Left ventricle myocardium inferior (tissue), 1 donor: ENCODE results near the gene TAF1C. TPM values are rescaled to one million over a fixed set of nuclear protein-coding genes. Genes with fewer than 3 reads are reported as not detected.

ENCODE experiments used
- DNase-seq: peaks from one replicate; pipeline ENCODE4 v3.0.0-alpha.2; 2020
- H3K27ac ChIP-seq: fragments of 200-600 bp; replicated peaks from 2 replicates; pipeline ENCODE4 v1.8.0; 2021
- H3K27me3 ChIP-seq: fragments of 200-600 bp; 2 replicates; pipeline ENCODE4 v1.8.0; 2021; ENCODE audit warnings: low read depth
- H3K36me3 ChIP-seq: fragments of 200-600 bp; 2 replicates; pipeline ENCODE4 v1.8.0; 2021
- H3K4me1 ChIP-seq: fragments of 200-600 bp; 2 replicates; pipeline ENCODE4 v1.8.0; 2021
- H3K4me3 ChIP-seq: fragments of 200-600 bp; 2 replicates; pipeline ENCODE4 v1.8.0; 2021; ENCODE audit warnings: mild to moderate bottlenecking, moderate library complexity
- H3K9me3 ChIP-seq: fragments of 200-600 bp; replicated peaks from 2 replicates; pipeline ENCODE4 v1.8.0; 2021
- CTCF ChIP-seq: fragments of 200-600 bp; IDR thresholded peaks from 2 replicates; pipeline ENCODE4 v1.8.0; 2021; ENCODE audit warnings: antibody characterized with exemption, mild to moderate bottlenecking, borderline replicate concordance
- intact Hi-C: fragments of 100-400 bp; cut with micrococcal nuclease; formaldehyde crosslinking; loops from one replicate; pipeline ENCODE4 v1.11.0; 2022
- total RNA-seq: library from RNA; stranded (reverse); fragmentation: NEBNext Ultra II Directional; extraction: Animal tissue kit (Norgen Biotek cat#: 25700); gene quantifications from one replicate; pipeline ENCODE4 v1.2.1, GENCODE V29; 2021
- donor health status: DM: no; HTN: yes; CAD: no; lungs with severe emphysema.

TAF1C gene
- total RNA-seq, 1 donor from 2014 or later, result 29.0 TPM

GRCh38 chr16:84191466-84191865 lies 4.6 kb upstream of the TAF1C start:
- Histone ChIP-seq H3K4me1 (peaks cover 8% of the 10 kb centered on the region), H3K36me3 (no peaks in the 10 kb centered on the region), H3K27ac (no peak overlapping the region), H3K4me3 (no peak overlapping the region), H3K9me3 (no peaks in the 10 kb centered on the region), H3K27me3 (peaks cover 12% of the 10 kb centered on the region)
- TF ChIP-seq CTCF, result no peak
- intact Hi-C loops, result no loop called here
- DNase-seq, result no peak

- TF ChIP-seq CTCF, result no peak
- intact Hi-C loops, result no loop called here
- peaks cover 15% of the 10 kb centered on the region for H3K4me1 ChIP-seq
- H3K9me3 ChIP-seq, result no peaks in the 10 kb centered on the region
- H3K4me3 ChIP-seq, result no peak within 1 kb of the TSS
- H3K36me3 ChIP-seq, result no peaks in the 10 kb centered on the region
- no peak within 1 kb of the TSS for H3K27ac ChIP-seq
- H3K27me3 ChIP-seq, result peaks cover 11% of the 10 kb centered on the region
- DNase-seq, result no peak
These were observed 4.0 kb upstream of the TAF1C start, which contains the start of gene ADAD2 for GRCh38 chr16:84190731-84191388. Gene ADAD2 (plus strand): TSS chr16:84191157. CDS start chr16:84191231, 74 bp downstream.

GRCh38 chr16:84184775-84185174 lies 2.1 kb downstream of the TAF1C start:
- Histone ChIP-seq H3K27me3 (no peaks in the 10 kb centered on the region), H3K4me1 (peaks cover 73% of the 10 kb centered on the region), H3K4me3 (peak overlapping the region; percentile 93), H3K27ac (peak overlapping the region; percentile 92), H3K9me3 (no peaks in the 10 kb centered on the region), H3K36me3 (peaks cover 40% of the 10 kb centered on the region)
- peak; percentile 49 for DNase-seq
- TF ChIP-seq CTCF, result no peak
- intact Hi-C loops, result loop anchor here (10.0 kb wide), 2 partner anchors 100 to 230 kb away; partner anchors contain the start of gene OSGIN1

GRCh38 chr16:84183911-84184591 lies 2.8 kb downstream of the TAF1C start:
- no peaks in the 10 kb centered on the region for H3K9me3 ChIP-seq
- peak overlapping the region; percentile 92 for H3K27ac ChIP-seq
- H3K27me3 ChIP-seq, result no peaks in the 10 kb centered on the region
- peaks cover 80% of the 10 kb centered on the region for H3K4me1 ChIP-seq
- DNase-seq, result no peak
- peak; percentile 57 for TF ChIP-seq CTCF
- peaks cover 47% of the 10 kb centered on the region for H3K36me3 ChIP-seq
- H3K4me3 ChIP-seq, result peak overlapping the region; percentile 32
- intact Hi-C loops, result loop anchor here (10.0 kb wide), 2 partner anchors 99 to 229 kb away; partner anchors contain the start of gene OSGIN1

- peak overlapping the region; percentile 92 for H3K27ac ChIP-seq
- DNase-seq, result no peak
- H3K4me1 ChIP-seq, result peaks cover 85% of the 10 kb centered on the region
- no peaks in the 10 kb centered on the region for H3K27me3 ChIP-seq
- no peak for TF ChIP-seq CTCF
- H3K36me3 ChIP-seq, result peaks cover 52% of the 10 kb centered on the region
- intact Hi-C loops, result loop anchor here (10.0 kb wide), 2 partner anchors 99 to 229 kb away; partner anchors contain the start of gene OSGIN1
- H3K4me3 ChIP-seq, result no peak overlapping the region
- H3K9me3 ChIP-seq, result no peaks in the 10 kb centered on the region
These were observed 3.3 kb downstream of the TAF1C start for GRCh38 chr16:84183572-84183875.
